GM18526 (cell line): ENCODE data around the gene MYO5B.

Experiments
- POLR2A ChIP-seq: IDR thresholded peaks from 3 replicates; pipeline ENCODE4 v1.6.1; 2011; ENCODE audit not compliant: insufficient read length; ENCODE audit errors: extremely low read depth

Gene MYO5B

DNA sequence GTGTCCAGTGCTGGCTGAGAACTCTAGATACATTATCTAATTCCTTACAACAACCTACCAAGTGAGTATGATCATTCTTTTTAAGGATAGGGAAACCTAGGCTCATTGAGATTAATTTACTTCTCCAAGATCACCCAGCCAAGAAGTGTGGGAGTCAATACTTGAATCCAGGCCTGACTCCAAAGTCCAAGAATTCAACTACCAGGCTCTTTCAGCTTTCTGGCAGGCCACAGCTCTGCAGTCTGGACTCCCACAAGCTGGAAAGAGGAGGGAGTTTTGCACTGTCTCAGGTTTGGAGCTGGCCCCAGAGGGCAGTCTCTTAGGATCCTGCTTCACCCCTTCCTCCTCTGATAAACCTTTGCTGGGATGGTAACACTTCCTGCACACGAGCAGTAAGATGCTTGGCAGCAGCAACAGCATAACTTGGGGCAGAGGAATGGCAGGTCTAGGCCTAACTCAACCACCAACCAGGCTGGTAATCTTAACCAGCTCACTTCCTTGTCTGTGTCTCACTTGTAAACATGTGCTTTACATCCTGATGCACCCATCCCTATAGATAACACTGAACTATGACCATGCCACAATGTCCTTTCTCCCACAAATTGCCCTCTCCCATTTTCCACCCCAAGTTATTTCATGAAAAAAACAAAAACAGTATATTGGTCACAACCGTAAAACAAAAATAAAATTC, 270.5 kb downstream of the MYO5B start:
- TF ChIP-seq POLR2A, result no peak

DNA sequence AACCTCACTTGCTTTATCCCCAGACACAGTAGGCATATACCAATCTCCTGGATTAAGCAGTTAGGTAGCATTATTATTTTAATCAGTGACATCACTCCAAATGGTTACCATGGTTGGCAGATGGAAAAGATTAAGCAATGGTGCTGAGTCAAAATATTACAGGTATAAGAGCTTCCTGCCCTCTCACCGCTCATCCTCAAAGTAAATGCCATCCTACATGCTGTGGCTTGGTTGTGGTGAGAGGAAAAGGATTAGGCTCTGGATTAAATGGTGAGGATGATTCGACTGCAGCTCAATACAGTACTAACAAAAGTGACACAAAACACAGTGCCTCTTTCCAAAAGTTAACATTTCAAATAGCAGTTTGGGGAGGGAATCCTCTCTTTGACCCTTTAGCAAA, 272.7 kb downstream of the MYO5B start:
- no peak for TF ChIP-seq POLR2A

DNA sequence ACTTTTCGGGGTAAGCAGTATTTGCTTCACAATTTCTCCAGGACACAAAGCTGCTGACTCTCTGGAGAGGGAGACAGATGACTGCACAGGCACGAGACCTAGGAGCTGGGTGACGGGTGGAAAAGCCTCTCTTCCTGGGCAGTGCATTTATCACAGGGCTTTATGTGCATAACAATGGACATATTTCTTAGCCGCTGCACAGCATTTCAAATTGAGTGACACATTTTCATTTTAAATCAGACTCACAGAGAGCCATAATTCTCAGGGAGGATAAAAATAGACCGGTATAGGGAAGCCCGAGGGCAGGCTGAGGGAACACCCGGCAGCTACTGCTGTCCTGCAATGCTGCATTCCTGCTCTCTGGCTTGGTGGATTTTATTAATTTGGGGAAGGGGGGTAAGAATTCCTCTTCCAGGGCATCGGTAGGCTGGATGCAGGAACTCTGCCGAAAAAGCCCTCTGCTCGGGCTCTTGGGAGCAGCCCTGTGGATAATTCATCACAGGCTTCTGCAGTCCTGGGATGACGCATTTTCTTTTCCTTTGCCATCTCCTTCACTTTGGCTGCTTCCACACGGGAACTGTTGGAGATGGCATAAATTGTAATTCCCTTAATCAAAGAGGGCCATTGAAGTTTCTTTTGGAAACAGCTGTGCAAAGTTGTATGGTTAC, 273.5 kb downstream of the MYO5B start:
- no peak for TF ChIP-seq POLR2A

DNA sequence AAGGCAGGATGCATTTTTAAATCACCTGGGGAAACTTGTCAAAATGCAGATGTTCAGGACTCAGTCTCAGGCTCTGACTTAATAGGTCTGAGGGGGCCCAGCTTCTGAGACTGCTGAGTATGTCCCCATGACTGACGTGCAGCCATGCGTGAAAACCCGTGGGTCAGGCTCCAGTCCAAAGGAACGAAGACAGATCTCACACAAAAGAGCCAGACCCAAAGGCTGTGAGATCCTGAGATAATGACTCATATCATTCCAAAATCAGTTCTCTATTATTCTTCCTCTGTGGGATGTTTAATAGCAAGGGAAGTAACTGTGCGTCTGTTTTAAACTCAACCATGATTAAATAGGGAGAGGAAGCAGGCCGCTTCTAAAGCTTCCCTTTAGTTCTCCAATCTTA, 274.2 kb downstream of the MYO5B start:
- TF ChIP-seq POLR2A, result no peak

DNA sequence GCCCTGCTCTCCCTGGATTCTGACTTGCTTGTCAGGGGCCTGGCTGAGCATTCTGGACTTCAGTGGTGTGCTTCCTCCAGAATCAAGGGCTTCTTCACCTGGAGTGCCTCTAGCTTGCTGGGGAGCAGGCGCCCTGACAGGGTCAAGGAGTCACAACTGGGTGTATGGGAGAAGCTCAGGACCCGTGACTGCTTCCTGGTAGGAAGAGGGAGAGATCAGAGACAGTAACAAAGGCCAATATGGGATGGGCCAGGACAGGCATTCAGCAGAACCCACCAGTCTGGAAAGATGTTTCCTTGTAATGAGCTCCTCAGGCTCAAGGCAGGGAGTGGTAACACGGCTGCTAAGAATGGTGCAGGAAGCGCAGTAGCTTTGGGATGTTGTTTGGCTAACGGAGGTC, 277.2 kb downstream of the MYO5B start:
- TF ChIP-seq POLR2A, result no peak

DNA sequence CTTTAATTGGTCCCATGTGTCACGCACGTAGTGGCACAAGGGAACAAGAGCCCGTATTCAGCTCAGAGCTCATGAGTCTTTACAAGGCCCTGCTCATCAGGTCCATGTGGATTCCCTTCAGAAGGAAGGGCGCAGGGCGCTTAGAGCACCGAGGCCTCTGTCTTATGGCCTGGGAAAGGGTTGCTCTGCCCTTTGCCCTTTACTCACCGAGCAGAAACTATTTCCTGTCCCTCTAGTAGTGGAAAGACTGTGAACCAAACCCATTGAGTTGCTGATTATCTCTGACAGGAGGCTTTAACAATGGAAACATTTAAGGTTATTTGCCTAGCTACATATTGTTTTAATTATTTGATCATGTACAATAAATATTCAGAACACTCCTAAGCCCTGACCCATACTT, 279.6 kb downstream of the MYO5B start:
- no peak for TF ChIP-seq POLR2A

DNA sequence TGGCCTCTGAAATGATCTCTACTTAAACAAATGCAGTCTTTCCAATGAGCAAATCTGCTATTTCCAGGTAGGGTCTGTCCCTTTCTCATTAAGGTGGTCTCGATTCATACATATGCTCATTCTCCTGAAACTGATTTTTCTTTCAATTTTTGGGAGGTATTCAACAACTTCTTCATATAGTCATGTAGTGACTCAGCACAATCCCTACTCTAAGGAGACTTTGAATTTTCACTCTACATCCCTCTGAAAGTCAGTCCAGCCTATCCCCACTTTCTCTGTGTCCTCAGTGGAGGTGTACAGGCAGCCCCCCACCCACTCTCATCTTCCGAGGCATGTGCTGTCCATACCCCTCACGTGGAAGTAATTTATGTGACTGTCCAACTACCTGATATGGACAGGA, 281.7 kb downstream of the MYO5B start:
- no peak for TF ChIP-seq POLR2A

DNA sequence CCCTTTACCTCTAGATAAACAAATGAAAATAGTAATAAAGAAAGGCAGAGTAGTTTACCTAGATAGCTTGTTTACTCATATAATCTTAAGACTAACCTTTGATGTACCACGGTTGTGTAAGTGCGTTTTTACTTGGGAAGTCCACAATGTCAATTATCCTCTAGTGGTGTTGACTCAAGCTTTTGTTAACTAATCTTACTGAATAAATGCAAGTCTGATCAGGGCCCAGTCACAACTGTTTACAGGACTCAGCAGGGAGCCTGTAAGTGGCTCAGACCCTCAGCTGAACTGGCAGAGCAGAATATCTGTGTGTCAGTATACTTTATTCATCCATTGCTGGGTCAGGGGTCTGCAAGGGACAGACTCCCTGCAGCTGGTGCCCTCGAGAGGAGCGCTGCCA, 283.5 kb downstream of the MYO5B start:
- no peak for TF ChIP-seq POLR2A

DNA sequence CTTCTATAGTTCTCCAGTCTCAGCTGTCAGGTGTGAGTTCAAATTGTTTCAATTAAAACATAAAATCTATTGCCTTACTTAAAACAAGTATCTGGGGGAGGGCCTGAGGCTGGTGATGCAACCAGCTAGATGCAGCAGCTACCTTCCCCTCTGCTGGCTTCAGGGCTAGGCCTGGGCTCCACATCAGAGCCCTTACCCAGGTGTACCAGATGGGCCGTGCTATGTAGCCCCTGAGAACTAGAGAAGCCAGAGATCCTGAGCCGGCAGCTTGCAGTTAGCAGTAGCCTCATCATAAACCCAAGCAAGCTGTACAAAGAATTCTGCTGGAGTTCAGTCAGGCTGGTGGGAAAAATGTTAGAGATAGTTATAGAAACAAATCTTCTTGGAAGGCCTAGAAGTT, 284.0 kb downstream of the MYO5B start:
- TF ChIP-seq POLR2A, result no peak

DNA sequence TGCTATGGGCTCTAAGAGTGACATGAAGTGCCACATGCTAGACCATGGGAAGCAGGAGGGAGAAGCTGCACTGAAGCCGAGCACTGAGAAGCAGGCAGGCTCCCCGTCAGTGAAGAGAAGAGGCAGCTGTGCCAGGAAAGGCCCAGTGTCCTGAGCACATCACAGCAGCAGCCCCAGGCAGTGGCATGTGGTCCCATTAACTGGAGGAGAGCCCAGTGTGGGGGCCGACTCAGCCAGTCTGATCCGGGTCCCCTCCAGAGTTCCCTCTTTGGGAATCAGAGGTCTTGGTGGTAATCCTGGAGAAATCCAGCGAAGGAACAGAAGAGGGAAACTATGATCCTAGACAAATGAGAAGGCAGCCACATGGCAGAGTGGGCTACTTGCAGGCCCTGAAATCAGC, 284.9 kb downstream of the MYO5B start:
- no peak for TF ChIP-seq POLR2A

DNA sequence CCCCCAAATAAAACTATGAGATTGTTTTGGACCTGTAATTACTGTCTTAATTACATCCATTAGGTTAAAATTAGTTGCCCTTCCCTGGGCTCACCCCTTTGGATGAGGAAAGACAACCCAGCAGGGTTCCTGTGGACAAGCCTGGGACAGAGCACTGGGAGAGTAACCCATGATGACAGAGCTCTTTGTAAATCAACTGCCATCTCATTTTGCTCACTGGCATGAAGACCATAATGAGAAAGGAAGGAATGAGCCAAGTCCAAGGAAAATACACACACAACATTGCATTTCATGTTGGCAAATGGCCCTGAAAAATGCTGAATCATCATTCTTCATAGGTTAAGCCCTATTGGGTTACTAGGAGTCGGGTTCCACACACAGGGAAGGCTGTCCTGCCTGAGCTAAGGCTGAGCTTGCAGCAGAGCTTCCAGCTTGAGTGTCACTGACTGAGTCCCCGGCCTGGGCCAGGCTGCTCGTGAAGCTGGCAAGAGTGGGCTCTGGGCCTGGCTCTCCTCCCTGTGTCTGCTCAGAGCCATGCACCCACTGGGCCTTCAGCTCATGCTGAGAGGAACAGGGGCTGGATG, 287.5 kb downstream of the MYO5B start:
- TF ChIP-seq POLR2A, result no peak

DNA sequence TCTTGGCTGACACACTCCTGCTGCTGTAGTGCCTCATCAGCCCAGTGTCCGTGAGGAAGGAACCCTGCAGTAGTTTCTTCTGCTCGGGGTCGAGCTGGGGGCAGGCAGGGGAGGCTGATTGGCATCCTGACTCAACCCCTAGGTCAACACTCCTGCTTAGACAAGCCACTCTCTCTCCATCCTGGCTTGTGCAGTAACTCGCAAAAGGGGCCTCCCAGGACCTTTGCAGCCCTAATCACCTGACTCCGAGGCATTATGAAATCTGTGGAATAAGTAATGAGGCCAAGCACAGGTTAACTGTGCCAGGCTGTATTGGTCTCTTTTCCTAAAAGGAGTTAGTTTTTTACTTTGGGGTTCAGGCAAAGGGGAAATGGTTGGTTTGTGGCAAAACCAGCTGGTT, 289.2 kb downstream of the MYO5B start:
- TF ChIP-seq POLR2A, result no peak

DNA sequence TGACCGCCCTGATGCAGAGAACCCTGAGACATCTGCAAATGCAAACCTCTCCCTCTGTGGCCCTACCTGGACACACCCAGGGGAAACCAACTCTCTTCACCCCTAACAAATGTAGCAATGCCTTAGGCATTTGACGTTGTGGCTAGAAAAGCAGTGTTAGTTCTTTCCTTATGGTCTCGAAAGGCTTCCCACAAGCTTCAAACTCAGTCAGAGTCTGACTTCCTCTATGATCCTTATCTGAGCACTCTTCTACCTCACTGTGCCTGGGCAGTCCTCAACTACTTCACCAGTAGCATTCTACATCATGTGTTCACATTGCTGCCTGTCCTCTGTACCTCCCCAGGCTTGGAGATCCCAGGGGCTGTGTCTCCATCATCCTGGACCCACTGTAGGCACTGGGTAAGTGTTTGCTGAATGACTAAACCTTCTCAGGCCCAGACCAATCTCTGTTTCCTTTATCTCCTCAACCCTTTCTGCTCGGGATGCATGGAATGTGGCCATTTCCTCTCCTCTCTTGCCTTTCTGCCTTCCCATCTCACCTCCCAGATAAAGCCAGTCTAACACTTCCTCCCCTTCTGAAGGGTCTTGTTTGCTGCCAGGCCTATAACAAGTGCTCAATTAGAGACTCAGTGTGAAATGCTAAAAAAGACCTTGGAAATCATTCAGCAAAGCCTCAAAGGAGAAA, 289.9 kb downstream of the MYO5B start:
- no peak for TF ChIP-seq POLR2A

DNA sequence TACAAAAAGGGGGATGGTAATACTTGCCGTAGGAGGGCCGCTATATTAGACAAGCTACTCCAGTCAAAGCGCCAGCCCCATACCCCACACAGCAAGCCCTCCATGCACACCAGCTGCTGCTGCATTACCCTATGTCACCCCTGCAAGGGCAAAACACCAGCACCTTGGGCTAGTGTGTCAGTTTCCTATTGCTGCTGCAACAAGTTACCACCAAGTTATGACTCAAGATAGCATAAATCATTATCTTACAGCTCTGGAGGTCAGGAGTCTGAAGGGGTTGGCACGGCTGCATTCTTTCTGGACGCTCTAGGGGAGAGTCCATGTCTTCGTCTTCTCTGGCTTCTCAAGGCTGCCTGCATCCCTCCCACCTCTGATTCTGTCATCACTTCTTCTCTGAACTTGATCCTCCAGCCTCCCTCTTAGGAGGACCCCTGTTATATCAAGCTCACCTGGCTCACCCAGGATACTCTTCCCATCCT, 293.0 kb downstream of the MYO5B start:
- no peak for TF ChIP-seq POLR2A

DNA sequence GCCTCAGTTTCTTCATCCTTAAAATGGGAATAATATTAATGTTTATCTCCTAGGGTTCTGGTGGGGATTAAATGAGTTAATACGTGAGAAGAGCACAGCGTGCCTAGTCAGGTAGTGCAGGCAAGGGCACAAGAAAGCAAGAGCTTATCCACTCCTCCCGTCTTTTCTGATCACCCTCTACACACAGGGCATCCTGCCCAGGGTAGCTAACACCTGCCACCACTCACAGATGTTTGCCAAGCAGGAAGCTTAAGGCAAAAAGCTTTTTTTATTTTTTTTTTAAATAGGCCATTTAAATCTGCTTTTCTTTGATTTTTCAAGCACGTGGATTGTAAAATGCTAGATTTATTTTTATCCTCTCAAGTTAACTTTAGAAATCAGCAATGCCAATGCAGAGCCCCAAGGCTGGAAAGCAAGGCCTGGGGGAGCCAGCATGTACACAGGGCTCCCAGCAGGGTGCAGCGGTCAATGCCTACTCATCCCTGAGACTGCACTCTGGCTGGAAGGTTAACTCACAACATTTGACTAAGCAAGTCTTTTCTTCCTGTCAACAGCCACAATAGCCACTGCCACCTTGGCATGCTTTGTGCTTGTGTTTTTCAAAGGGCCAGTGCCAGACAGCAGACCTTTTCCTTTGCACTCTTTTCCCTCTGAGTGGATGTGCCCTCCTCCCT, 295.2 kb downstream of the MYO5B start:
- TF ChIP-seq POLR2A, result no peak
